Uterus (tissue), 4 donors: ENCODE measurements around the gene HLF. TPM values are rescaled to one million over a fixed set of nuclear protein-coding genes. Genes with fewer than 3 reads are reported as not detected.
A peak's percentile ranks its signal among the peaks of the same experiment; 100 is the strongest.

Experiments
- DNase-seq, 2 donors: peaks; one replicate each; pipeline ENCODE4 v3.0.0-alpha.2; 2019 to 2020
- H3K27ac ChIP-seq, 2 donors: fragments of 200-600 bp; sonication (generic); 1 replicate in 1 of 2; 2 replicates in 1 of 2; pipeline ENCODE4 v1.5.1; 2016 to 2018
- H3K27me3 ChIP-seq, 2 donors: fragments of 200-600 bp; sonication (generic); one replicate each; pipeline ENCODE4 v1.5.1; 2018 to 2019; ENCODE audit warnings: control low read depth in 1 of 2
- H3K36me3 ChIP-seq, 2 donors: fragments of 200-600 bp; sonication (generic); one replicate each; pipeline ENCODE4 v1.5.1; 2019; ENCODE audit warnings: control low read depth in 1 of 2
- H3K4me1 ChIP-seq, 2 donors: fragments of 200-600 bp; sonication (generic); one replicate each; pipeline ENCODE4 v1.5.1; 2018 to 2019; ENCODE audit warnings: control low read depth in 1 of 2
- H3K4me3 ChIP-seq, 2 donors: fragments of 200-600 bp; sonication (generic); 1 replicate in 1 of 2; 2 replicates in 1 of 2; pipeline ENCODE4 v1.5.1; 2018 to 2019; ENCODE audit warnings: mild to moderate bottlenecking in 1 of 2
- H3K9me3 ChIP-seq, 2 donors: fragments of 200-600 bp; sonication (generic); one replicate each; pipeline ENCODE4 v1.5.1; 2019; ENCODE audit warnings: control low read depth in 1 of 2
- CTCF ChIP-seq, 4 experiments: fragments of 200-600 bp in 2 of 4; fragments of 450-650 bp in 2 of 4; sonication (generic) in 2 of 4; IDR thresholded peaks; one replicate each; pipeline ENCODE4 v1.5.1; 2016 to 2019; ENCODE audit warnings: antibody characterized with exemption in 4 of 4, mild to moderate bottlenecking in 2 of 4, moderate library complexity in 1 of 4
- POLR2A ChIP-seq, 2 donors: fragments of 450-650 bp; IDR thresholded peaks; one replicate each; pipeline ENCODE4 v1.6.1; 2016; ENCODE audit warnings: antibody characterized with exemption in 2 of 2, mild to moderate bottlenecking in 1 of 2, moderate library complexity in 1 of 2
- intact Hi-C: fragments of 100-400 bp; cut with DNase I; formaldehyde crosslinking; loops from one replicate; pipeline ENCODE4 v1.15.1; 2023; ENCODE audit warnings: low total_unique reads
- total RNA-seq, 4 donors: library from RNA; depleted of rRNA in 3 of 4; stranded (reverse); fragments of >200 nt in 3 of 4; gene quantifications; one replicate each; pipeline versions ENCODE4 v1.1.0 to v1.2.4, GENCODE V29; 2014 to 2023
- donor health status: DM: yes; HTN: yes; CAD: no.

Gene HLF
- total RNA-seq, 4 donors from 2014 or later: 12.0 to 81.2 (median 50.4) TPM

- intact Hi-C loops: no loop called here
- no peaks in the 10 kb centered on the region for H3K9me3 ChIP-seq
- TF ChIP-seq CTCF (IDR thresholded peaks at IDR 0.05): no peak
- no peak for TF ChIP-seq POLR2A (IDR thresholded peaks at IDR 0.05)
- H3K4me3 ChIP-seq: peak overlapping the region; percentile 51 to 54
- H3K27me3 ChIP-seq: peaks cover 0 to 7% of the 10 kb centered on the region in 2 donors
- no peaks in the 10 kb centered on the region for H3K4me1 ChIP-seq
- peak; percentile 43 to 52 for DNase-seq
- peak overlapping the region; percentile 88 to 95 for H3K27ac ChIP-seq
- no peaks in the 10 kb centered on the region for H3K36me3 ChIP-seq
Measured at GRCh38 chr17:55266051-55266957, 1.5 kb downstream of the HLF start.

- peak overlapping the region; percentile 88 to 95 for H3K27ac ChIP-seq
- no peak for DNase-seq
- H3K36me3 ChIP-seq: no peaks in the 10 kb centered on the region
- intact Hi-C loops: no loop called here
- H3K9me3 ChIP-seq: no peaks in the 10 kb centered on the region
- peak overlapping the region; percentile 22 to 51 for H3K4me3 ChIP-seq
- TF ChIP-seq CTCF (IDR thresholded peaks at IDR 0.05) (peak in 2 of 4 experiments; percentile 1 to 11), POLR2A (IDR thresholded peaks at IDR 0.05) (peak in 1 of 2 donors; percentile 42)
- peaks cover 0 to 6% of the 10 kb centered on the region in 2 donors for H3K27me3 ChIP-seq
- H3K4me1 ChIP-seq: no peaks in the 10 kb centered on the region
Measured at GRCh38 chr17:55266958-55267688, 2.4 kb downstream of the HLF start.

- H3K9me3 ChIP-seq: no peaks in the 10 kb centered on the region
- H3K4me3 ChIP-seq: peak overlapping the region; percentile 22 to 51
- peaks cover 0 to 1% of the 10 kb centered on the region in 2 donors for H3K4me1 ChIP-seq
- no peak for DNase-seq
- no peaks in the 10 kb centered on the region for H3K27me3 ChIP-seq
- H3K27ac ChIP-seq: peak overlapping the region; percentile 88 to 95
- TF ChIP-seq POLR2A (IDR thresholded peaks at IDR 0.05) (no peak), CTCF (IDR thresholded peaks at IDR 0.05) (no peak)
- intact Hi-C loops: no loop called here
- H3K36me3 ChIP-seq: no peaks in the 10 kb centered on the region
Measured at GRCh38 chr17:55267777-55268648, 3.3 kb downstream of the HLF start.

- DNase-seq: no peak
- TF ChIP-seq CTCF (IDR thresholded peaks at IDR 0.05): no peak
- Histone ChIP-seq H3K4me1 (peaks cover 0 to 9% of the 10 kb centered on the region in 2 donors), H3K9me3 (no peaks in the 10 kb centered on the region), H3K27ac (peak overlapping the region; percentile 88 to 95), H3K36me3 (no peaks in the 10 kb centered on the region), H3K4me3 (peak overlapping the region; percentile 22 to 51), H3K27me3 (no peaks in the 10 kb centered on the region)
- intact Hi-C loops: no loop called here
Measured at GRCh38 chr17:55268649-55269480, 4.1 kb downstream of the HLF start.
